Ectodermal cell (in vitro differentiated cells): ENCODE data around the gene ABCF2.

Source experiments
- H3K27ac ChIP-seq: 2 replicates; pipeline ENCODE4 v1.7.0; 2013; ENCODE audit warnings: mild to moderate bottlenecking, low read depth, low read length; ENCODE audit not compliant: insufficient read depth, poor library complexity, severe bottlenecking
- H3K27me3 ChIP-seq: 2 replicates; pipeline ENCODE4 v1.7.0; 2013; ENCODE audit warnings: mild to moderate bottlenecking, low read length; ENCODE audit not compliant: insufficient read depth, control insufficient read depth, poor library complexity, severe bottlenecking
- H3K36me3 ChIP-seq: one replicate; pipeline ENCODE4 v1.7.0; 2013; ENCODE audit warnings: low read length; ENCODE audit not compliant: control insufficient read depth, insufficient read depth
- H3K4me1 ChIP-seq: one replicate; pipeline ENCODE4 v1.7.0; 2013; ENCODE audit warnings: low read length; ENCODE audit not compliant: control insufficient read depth, insufficient read depth
- H3K4me3 ChIP-seq: 2 replicates; pipeline ENCODE4 v1.7.0; 2013; ENCODE audit warnings: low read depth, low read length, control low read depth; ENCODE audit not compliant: insufficient read depth
- H3K9me3 ChIP-seq: 2 replicates; pipeline ENCODE4 v1.7.0; 2013; ENCODE audit warnings: mild to moderate bottlenecking, low read length, moderate library complexity; ENCODE audit not compliant: control insufficient read depth
- WGBS, 2 experiments: methylation state at CpG; one replicate each; pipeline ENCODE4 v1.1.7; 2013; ENCODE audit warnings: missing lambda C conversion rate in 2 of 2; 5-methylcytosine and 5-hydroxymethylcytosine counted together

ABCF2 gene

DNA sequence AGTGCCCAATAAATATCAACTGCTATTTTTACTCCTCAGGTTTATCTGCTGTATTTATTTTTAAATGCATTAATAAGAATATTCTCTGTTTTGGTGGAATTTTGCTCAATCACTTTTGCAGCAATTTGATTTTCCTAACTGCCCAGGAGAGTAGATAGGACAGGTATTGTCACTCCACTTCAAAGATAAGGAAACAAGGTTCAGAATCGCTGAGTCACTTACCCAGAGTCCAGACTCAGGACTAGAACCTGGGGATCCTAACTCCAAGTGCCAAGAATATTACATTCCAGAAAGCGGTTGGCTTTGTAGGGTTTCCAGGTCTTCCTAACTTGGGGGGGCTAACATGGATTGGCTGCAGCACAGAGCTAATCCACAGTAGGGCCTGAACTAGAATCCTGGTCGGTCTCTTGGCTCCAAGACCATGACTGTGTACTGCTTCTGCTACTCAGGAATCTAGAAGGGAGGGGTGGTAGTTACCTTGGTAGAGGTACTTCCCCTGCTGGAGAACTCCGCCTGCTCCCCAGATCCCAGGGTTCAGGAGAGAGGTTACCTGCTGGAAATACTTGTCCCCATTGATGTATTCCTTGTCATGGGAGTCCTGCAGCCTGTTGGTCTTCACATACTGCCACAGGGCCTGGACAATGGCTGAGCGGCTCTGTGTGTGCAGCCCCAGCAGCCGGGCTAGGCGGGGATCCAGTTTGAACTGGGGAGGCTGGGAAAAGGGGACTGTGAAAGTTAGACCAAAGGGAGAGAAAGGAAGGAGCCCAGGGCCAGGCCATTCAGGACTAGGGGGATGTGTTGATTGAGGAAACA is 14.1 kb upstream of the ABCF2 start:
- H3K4me3 ChIP-seq, result no peak overlapping the region
- 94 to 95% methylated on average over 7 of the region's 7 CpGs for WGBS, 2 experiments
- no peaks in the 10 kb centered on the region for H3K9me3 ChIP-seq
- no peak overlapping the region for H3K27ac ChIP-seq
- peaks cover 24% of the 10 kb centered on the region for H3K4me1 ChIP-seq
- H3K36me3 ChIP-seq, result peaks cover 20% of the 10 kb centered on the region
- peaks cover 18% of the 10 kb centered on the region for H3K27me3 ChIP-seq

- Histone ChIP-seq H3K27me3 (peaks cover 12% of the 10 kb centered on the region), H3K27ac (no peak overlapping the region), H3K36me3 (peaks cover 20% of the 10 kb centered on the region), H3K4me1 (peaks cover 24% of the 10 kb centered on the region), H3K9me3 (no peaks in the 10 kb centered on the region), H3K4me3 (no peak overlapping the region)
- WGBS, 2 experiments, result 86 to 90% methylated on average over 4 of the region's 4 CpGs
Observed at GRCh38 chr7:151240536-151240935, 13.5 kb upstream of the ABCF2 start.

DNA sequence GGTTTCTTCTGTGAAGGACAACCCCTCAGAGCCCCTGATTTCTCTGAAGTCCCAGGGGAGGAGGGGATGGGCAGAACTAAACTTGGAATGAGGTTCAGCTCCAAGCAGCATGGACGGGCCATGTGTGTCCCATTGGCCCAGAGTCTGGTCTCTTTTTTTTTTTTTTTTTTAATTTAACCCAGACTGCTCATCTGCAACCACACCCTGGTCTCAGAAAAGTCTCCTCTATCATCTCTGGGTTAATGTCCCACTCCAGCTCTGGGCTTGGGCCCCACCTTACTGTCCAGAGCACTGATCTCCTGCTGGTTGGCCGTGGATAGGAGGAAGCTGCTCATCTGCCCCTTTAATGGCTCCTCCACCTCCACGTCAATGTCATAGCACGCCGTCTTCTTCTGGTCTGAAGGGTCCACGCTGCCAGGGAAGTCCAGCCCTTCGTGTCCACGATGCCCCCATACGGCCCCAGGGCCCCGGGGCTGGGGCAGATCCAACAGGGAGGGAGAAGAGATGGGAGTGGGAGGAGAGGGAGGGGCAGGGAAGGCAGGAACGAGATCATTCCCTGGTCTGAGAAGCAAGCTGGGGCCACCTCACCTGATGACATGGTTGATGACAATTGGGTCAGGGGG is 12.9 kb upstream of the ABCF2 start:
- Histone ChIP-seq H3K4me3 (no peak overlapping the region), H3K27me3 (peaks cover 6% of the 10 kb centered on the region), H3K27ac (no peak overlapping the region), H3K4me1 (peaks cover 23% of the 10 kb centered on the region), H3K36me3 (peaks cover 20% of the 10 kb centered on the region), H3K9me3 (no peaks in the 10 kb centered on the region)
- 90 to 94% methylated on average over 11 of the region's 11 CpGs for WGBS, 2 experiments

GRCh38 chr7:151238924-151239836 is 12.2 kb upstream of the ABCF2 start:
- Histone ChIP-seq H3K4me3 (no peak overlapping the region), H3K27me3 (no peaks in the 10 kb centered on the region), H3K9me3 (no peaks in the 10 kb centered on the region), H3K36me3 (peaks cover 20% of the 10 kb centered on the region), H3K4me1 (peaks cover 18% of the 10 kb centered on the region), H3K27ac (no peak overlapping the region)
- 94 to 95% methylated on average over 25 of the region's 25 CpGs for WGBS, 2 experiments

DNA sequence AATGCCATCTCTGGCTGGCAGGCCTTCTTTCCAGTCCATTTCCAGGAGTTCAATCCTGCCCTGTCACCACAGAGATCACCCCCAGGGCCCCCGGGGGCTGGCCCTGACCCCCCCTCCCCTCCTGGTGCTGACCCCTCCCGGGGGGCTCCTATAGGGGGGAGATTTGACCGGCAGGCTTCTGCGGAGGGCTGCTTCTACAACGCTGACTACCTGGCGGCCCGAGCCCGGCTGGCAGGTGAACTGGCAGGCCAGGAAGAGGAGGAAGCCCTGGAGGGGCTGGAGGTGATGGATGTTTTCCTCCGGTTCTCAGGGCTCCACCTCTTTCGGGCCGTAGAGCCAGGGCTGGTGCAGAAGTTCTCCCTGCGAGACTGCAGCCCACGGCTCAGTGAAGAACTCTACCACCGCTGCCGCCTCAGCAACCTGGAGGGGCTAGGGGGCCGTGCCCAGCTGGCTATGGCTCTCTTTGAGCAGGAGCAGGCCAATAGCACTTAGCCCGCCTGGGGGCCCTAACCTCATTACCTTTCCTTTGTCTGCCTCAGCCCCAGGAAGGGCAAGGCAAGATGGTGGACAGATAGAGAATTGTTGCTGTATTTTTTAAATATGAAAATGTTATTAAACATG is 11.3 kb upstream of the ABCF2 start:
- 89 to 94% methylated on average over 17 of the region's 17 CpGs for WGBS, 2 experiments
- Histone ChIP-seq H3K9me3 (no peaks in the 10 kb centered on the region), H3K36me3 (peaks cover 20% of the 10 kb centered on the region), H3K4me1 (peaks cover 19% of the 10 kb centered on the region), H3K27me3 (no peaks in the 10 kb centered on the region), H3K27ac (no peak overlapping the region), H3K4me3 (no peak overlapping the region)

DNA sequence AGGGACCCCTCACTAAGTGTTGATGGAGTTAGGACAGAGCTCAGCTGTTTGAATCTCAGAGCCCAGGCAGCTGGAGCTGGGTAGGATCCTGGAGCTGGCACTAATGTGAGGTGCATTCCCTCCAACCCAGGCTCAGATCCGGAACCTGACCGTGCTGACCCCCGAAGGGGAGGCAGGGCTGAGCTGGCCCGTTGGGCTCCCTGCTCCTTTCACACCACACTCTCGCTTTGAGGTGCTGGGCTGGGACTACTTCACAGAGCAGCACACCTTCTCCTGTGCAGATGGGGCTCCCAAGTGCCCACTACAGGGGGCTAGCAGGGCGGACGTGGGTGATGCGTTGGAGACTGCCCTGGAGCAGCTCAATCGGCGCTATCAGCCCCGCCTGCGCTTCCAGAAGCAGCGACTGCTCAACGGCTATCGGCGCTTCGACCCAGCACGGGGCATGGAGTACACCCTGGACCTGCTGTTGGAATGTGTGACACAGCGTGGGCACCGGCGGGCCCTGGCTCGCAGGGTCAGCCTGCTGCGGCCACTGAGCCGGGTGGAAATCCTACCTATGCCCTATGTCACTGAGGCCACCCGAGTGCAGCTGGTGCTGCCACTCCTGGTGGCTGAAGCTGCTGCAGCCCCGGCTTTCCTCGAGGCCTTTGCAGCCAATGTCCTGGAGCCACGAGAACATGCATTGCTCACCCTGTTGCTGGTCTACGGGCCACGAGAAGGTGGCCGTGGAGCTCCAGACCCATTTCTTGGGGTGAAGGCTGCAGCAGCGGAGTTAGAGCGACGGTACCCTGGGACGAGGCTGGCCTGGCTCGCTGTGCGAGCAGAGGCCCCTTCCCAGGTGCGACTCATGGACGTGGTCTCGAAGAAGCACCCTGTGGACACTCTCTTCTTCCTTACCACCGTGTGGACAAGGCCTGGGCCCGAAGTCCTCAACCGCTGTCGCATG is 10.5 kb upstream of the ABCF2 start:
- peaks cover 12% of the 10 kb centered on the region for H3K4me1 ChIP-seq
- H3K27me3 ChIP-seq, result no peaks in the 10 kb centered on the region
- H3K9me3 ChIP-seq, result no peaks in the 10 kb centered on the region
- H3K27ac ChIP-seq, result no peak overlapping the region
- peaks cover 20% of the 10 kb centered on the region for H3K36me3 ChIP-seq
- WGBS, 2 experiments, result 94 to 95% methylated on average over 44 of the region's 44 CpGs
- no peak overlapping the region for H3K4me3 ChIP-seq

GRCh38 chr7:151236406-151236805 is 9.4 kb upstream of the ABCF2 start:
- WGBS, 2 experiments, result 95% methylated on average over 13 of the region's 13 CpGs
- H3K27ac ChIP-seq, result no peak overlapping the region
- H3K4me3 ChIP-seq, result no peak overlapping the region
- no peaks in the 10 kb centered on the region for H3K9me3 ChIP-seq
- H3K27me3 ChIP-seq, result no peaks in the 10 kb centered on the region
- H3K4me1 ChIP-seq, result peaks cover 10% of the 10 kb centered on the region
- H3K36me3 ChIP-seq, result peaks cover 20% of the 10 kb centered on the region

DNA sequence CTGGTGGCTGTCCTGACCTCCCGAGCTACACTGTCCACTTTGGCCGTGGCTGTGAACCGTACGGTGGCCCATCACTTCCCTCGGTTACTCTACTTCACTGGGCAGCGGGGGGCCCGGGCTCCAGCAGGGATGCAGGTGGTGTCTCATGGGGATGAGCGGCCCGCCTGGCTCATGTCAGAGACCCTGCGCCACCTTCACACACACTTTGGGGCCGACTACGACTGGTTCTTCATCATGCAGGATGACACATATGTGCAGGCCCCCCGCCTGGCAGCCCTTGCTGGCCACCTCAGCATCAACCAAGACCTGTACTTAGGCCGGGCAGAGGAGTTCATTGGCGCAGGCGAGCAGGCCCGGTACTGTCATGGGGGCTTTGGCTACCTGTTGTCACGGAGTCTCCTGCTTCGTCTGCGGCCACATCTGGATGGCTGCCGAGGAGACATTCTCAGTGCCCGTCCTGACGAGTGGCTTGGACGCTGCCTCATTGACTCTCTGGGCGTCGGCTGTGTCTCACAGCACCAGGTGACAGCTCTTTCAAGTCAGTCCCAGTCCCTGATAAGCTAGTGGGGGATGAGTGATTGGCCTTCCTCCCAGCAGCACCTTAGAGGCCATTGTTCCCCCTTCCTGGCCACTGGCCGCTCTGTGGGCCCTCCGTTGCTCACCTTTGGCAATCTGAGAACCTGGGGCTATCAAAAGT is 8.2 kb upstream of the ABCF2 start:
- Histone ChIP-seq H3K4me1 (peaks cover 10% of the 10 kb centered on the region), H3K27ac (no peak overlapping the region), H3K4me3 (no peak overlapping the region), H3K27me3 (no peaks in the 10 kb centered on the region), H3K9me3 (no peaks in the 10 kb centered on the region), H3K36me3 (peaks cover 20% of the 10 kb centered on the region)
- 94 to 95% methylated on average over 28 of the region's 28 CpGs for WGBS, 2 experiments

DNA sequence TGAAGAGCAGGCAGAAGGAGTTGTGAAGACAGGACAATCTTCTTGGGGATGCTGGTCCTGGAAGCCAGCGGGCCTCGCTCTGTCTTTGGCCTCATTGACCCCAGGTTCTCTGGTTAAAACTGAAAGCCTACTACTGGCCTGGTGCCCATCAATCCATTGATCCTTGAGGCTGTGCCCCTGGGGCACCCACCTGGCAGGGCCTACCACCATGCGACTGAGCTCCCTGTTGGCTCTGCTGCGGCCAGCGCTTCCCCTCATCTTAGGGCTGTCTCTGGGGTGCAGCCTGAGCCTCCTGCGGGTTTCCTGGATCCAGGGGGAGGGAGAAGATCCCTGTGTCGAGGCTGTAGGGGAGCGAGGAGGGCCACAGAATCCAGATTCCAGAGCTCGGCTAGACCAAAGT is 6.8 kb upstream of the ABCF2 start:
- Histone ChIP-seq H3K27me3 (no peaks in the 10 kb centered on the region), H3K9me3 (no peaks in the 10 kb centered on the region), H3K4me3 (peak overlapping the region; percentile 95), H3K4me1 (peaks cover 10% of the 10 kb centered on the region), H3K36me3 (peaks cover 15% of the 10 kb centered on the region), H3K27ac (no peak overlapping the region)
- WGBS, 2 experiments, result 86 to 87% methylated on average over 9 of the region's 9 CpGs
